Astrocyte (in vitro differentiated cells and primary cell): ENCODE measurements around the gene ALDH3B2. TPM values are rescaled to one million over a fixed set of nuclear protein-coding genes. Genes with fewer than 3 reads are reported as not detected.
"Not testable (repeated sequence)": the region's sequence is repeated elsewhere in the genome, so short reads cannot be mapped to it uniquely, and the experiment has no call there.

ENCODE experiments used
- DNase-seq: peaks from one replicate; pipeline ENCODE4 v3.0.0-alpha.2; 2010; ENCODE audit warnings: low read depth
- FAIRE-seq: peaks from 2 replicates; lab custom pipeline; 2011; peaks lifted over from hg19 to GRCh38; lab: Jason Lieb, UNC
- H2AFZ ChIP-seq: 2 replicates; pipeline ENCODE4 v1.6.0; 2012; ENCODE audit warnings: low read depth, low read length, inconsistent platforms
- H3K27ac ChIP-seq: 2 replicates; pipeline ENCODE4 v1.5.1; 2011; ENCODE audit warnings: low read depth, low read length, inconsistent platforms
- H3K27me3 ChIP-seq: 2 replicates; pipeline ENCODE4 v1.6.0; 2011; ENCODE audit warnings: low read length, inconsistent platforms; ENCODE audit not compliant: insufficient read depth
- H3K36me3 ChIP-seq: 2 replicates; pipeline ENCODE4 v1.5.1; 2011; ENCODE audit warnings: low read length, inconsistent platforms; ENCODE audit not compliant: insufficient read depth
- H3K4me1 ChIP-seq: 2 replicates; pipeline ENCODE4 v1.5.1; 2011; ENCODE audit warnings: low read length, inconsistent platforms; ENCODE audit not compliant: insufficient read depth
- H3K4me2 ChIP-seq: 2 replicates; pipeline ENCODE4 v1.6.0; 2012; ENCODE audit warnings: low read length, inconsistent platforms
- H3K4me3 ChIP-seq: 2 replicates; pipeline ENCODE4 v1.5.1; 2011; ENCODE audit warnings: low read depth, mild to moderate bottlenecking, low read length, inconsistent platforms; ENCODE audit not compliant: insufficient read depth
- H3K79me2 ChIP-seq: 2 replicates; pipeline ENCODE4 v1.6.0; 2012; ENCODE audit warnings: mild to moderate bottlenecking, low read length, inconsistent platforms; ENCODE audit not compliant: insufficient read depth
- H3K9ac ChIP-seq: 2 replicates; pipeline ENCODE4 v1.6.0; 2012; ENCODE audit warnings: mild to moderate bottlenecking, low read length, inconsistent platforms
- H3K9me3 ChIP-seq: 2 replicates; pipeline ENCODE4 v1.5.1; 2012; ENCODE audit warnings: low read depth, mild to moderate bottlenecking, low read length, inconsistent platforms; ENCODE audit not compliant: insufficient read depth
- H4K20me1 ChIP-seq: 2 replicates; pipeline ENCODE4 v1.6.0; 2012; ENCODE audit warnings: low read length, inconsistent platforms; ENCODE audit not compliant: insufficient read depth
- H3K27ac Mint-ChIP-seq: one replicate; pipeline ENCODE4 v1.8.0; 2021; ENCODE audit warnings: mild to moderate bottlenecking, mixed read lengths; ENCODE audit not compliant: unreplicated experiment
- H3K27me3 Mint-ChIP-seq: one replicate; pipeline ENCODE4 v1.8.0; 2021; ENCODE audit warnings: low read depth, mixed read lengths; ENCODE audit not compliant: unreplicated experiment
- H3K36me3 Mint-ChIP-seq: one replicate; pipeline ENCODE4 v1.8.0; 2021; ENCODE audit warnings: low read depth, mixed read lengths; ENCODE audit not compliant: unreplicated experiment
- H3K4me1 Mint-ChIP-seq: one replicate; pipeline ENCODE4 v1.8.0; 2021; ENCODE audit warnings: low read depth, mixed read lengths; ENCODE audit not compliant: unreplicated experiment
- H3K4me3 Mint-ChIP-seq: one replicate; pipeline ENCODE4 v1.8.0; 2021; ENCODE audit warnings: mild to moderate bottlenecking, moderate library complexity, mixed read lengths; ENCODE audit not compliant: unreplicated experiment
- H3K9me3 Mint-ChIP-seq: one replicate; pipeline ENCODE4 v1.8.0; 2021; ENCODE audit warnings: mild to moderate bottlenecking, mixed read lengths; ENCODE audit not compliant: unreplicated experiment
- CTCF ChIP-seq: IDR thresholded peaks from 2 replicates; pipeline ENCODE4 v1.5.1; 2011; ENCODE audit warnings: low read depth, mild to moderate bottlenecking, inconsistent platforms, low read length, moderate library complexity; ENCODE audit not compliant: insufficient read depth
- EZH2 ChIP-seq: IDR thresholded peaks from 2 replicates; pipeline ENCODE4 v1.6.1; 2012; ENCODE audit warnings: mild to moderate bottlenecking, low read length, inconsistent platforms; ENCODE audit not compliant: insufficient read depth
- total RNA-seq: library from RNA; stranded (reverse); gene quantifications from 2 replicates; pipeline ENCODE4 v1.2.1, GENCODE V29; 2021

The ALDH3B2 gene
- total RNA-seq, 1 donor from 2014 or later: not detected

GRCh38 chr11:67662142-67662834 is 12.1 kb downstream of the ALDH3B2 start:
- Histone ChIP-seq H3K27ac (no peak overlapping the region), H3K36me3 (no peaks in the 10 kb centered on the region), H3K79me2 (no peaks in the 10 kb centered on the region), H3K9ac (no peak overlapping the region), H4K20me1 (no peaks in the 10 kb centered on the region), H2AFZ (no peak overlapping the region), H3K27me3 (peaks cover 2% of the 10 kb centered on the region), H3K4me1 (no peaks in the 10 kb centered on the region), H3K9me3 (no peaks in the 10 kb centered on the region), H3K4me3 (no peak overlapping the region), H3K4me2 (no peak overlapping the region)
- Mint-ChIP-seq H3K4me3 (no peak overlapping the region), H3K9me3 (no peaks in the 10 kb centered on the region), H3K27me3 (peaks cover 23% of the 10 kb centered on the region), H3K36me3 (no peaks in the 10 kb centered on the region), H3K4me1 (no peaks in the 10 kb centered on the region), H3K27ac (no peak overlapping the region)
- FAIRE-seq (no peak), DNase-seq (no peak)
- TF ChIP-seq CTCF: no peak
- no peak for TF ChIP-seq EZH2

GRCh38 chr11:67660752-67661151 is 13.7 kb downstream of the ALDH3B2 start:
- peaks cover 23% of the 10 kb centered on the region for H3K27me3 Mint-ChIP-seq
- H3K36me3 Mint-ChIP-seq, H3K36me3 ChIP-seq, H3K4me3 ChIP-seq, H3K4me1 Mint-ChIP-seq, H3K9ac ChIP-seq, H3K27ac Mint-ChIP-seq, H3K27ac ChIP-seq, H3K9me3 ChIP-seq, H3K9me3 Mint-ChIP-seq, H3K79me2 ChIP-seq, FAIRE-seq, H4K20me1 ChIP-seq, H3K4me1 ChIP-seq, H3K4me3 Mint-ChIP-seq, DNase-seq, H2AFZ ChIP-seq, H3K27me3 ChIP-seq, H3K4me2 ChIP-seq: not testable (repeated sequence)

GRCh38 chr11:67659651-67660165 is 14.7 kb downstream of the ALDH3B2 start:
- H4K20me1 ChIP-seq, H3K4me1 Mint-ChIP-seq, H3K4me2 ChIP-seq, H3K4me3 ChIP-seq, H3K9me3 Mint-ChIP-seq, H3K4me3 Mint-ChIP-seq, H3K27ac ChIP-seq, H3K4me1 ChIP-seq, DNase-seq, H3K36me3 Mint-ChIP-seq, H3K27ac Mint-ChIP-seq, FAIRE-seq, H3K9me3 ChIP-seq, H2AFZ ChIP-seq, H3K9ac ChIP-seq, H3K36me3 ChIP-seq, H3K79me2 ChIP-seq, H3K27me3 ChIP-seq: not testable (repeated sequence)
- H3K27me3 Mint-ChIP-seq: peaks cover 20% of the 10 kb centered on the region
